Karpas-422 (cell line): ENCODE data around the gene NPIPB8. TPM values are rescaled to one million over a fixed set of nuclear protein-coding genes. Genes with fewer than 3 reads are reported as not detected.
"Not testable (repeated sequence)": the region's sequence is repeated elsewhere in the genome, so short reads cannot be mapped to it uniquely, and the experiment has no call there.

ENCODE experiments used
- DNase-seq: peaks from one replicate; pipeline ENCODE4 v3.0.0-alpha.2; 2015
- H2AFZ ChIP-seq: fragments of 200-600 bp; sonication (generic); 2 replicates; pipeline ENCODE4 v1.6.1; 2014; ENCODE audit warnings: antibody characterized with exemption, low read length, mixed read lengths
- H3K27ac ChIP-seq: fragments of 200-600 bp; sonication (generic); 2 replicates; pipeline ENCODE4 v1.5.1; 2014; ENCODE audit warnings: mild to moderate bottlenecking, low read length, moderate library complexity
- H3K27me3 ChIP-seq: fragments of 200-600 bp; sonication (generic); 2 replicates; pipeline ENCODE4 v1.6.1; 2014; ENCODE audit warnings: low read length, mixed read lengths
- H3K36me3 ChIP-seq: fragments of 200-600 bp; sonication (generic); 2 replicates; pipeline ENCODE4 v1.6.1; 2014; ENCODE audit warnings: low read length, mixed read lengths; ENCODE audit not compliant: insufficient read depth
- H3K4me1 ChIP-seq: fragments of 200-600 bp; sonication (generic); 2 replicates; pipeline ENCODE4 v1.6.1; 2014; ENCODE audit warnings: mild to moderate bottlenecking, low read length, mixed read lengths
- H3K4me2 ChIP-seq: fragments of 200-600 bp; sonication (generic); 2 replicates; pipeline ENCODE4 v1.6.1; 2014; ENCODE audit warnings: low read length, low read depth, mild to moderate bottlenecking; ENCODE audit not compliant: poor library complexity, severe bottlenecking
- H3K4me3 ChIP-seq: fragments of 200-600 bp; sonication (generic); 2 replicates; pipeline ENCODE4 v1.5.1; 2014; ENCODE audit warnings: mild to moderate bottlenecking, antibody characterized with exemption, low read length, mixed read lengths
- H3K79me2 ChIP-seq: fragments of 200-600 bp; sonication (generic); 2 replicates; pipeline ENCODE4 v1.6.1; 2014; ENCODE audit warnings: mild to moderate bottlenecking, low read length, mixed read lengths
- H3K9ac ChIP-seq: fragments of 200-600 bp; sonication (generic); 2 replicates; pipeline ENCODE4 v1.6.0; 2014; ENCODE audit warnings: low read length
- H3K9me2 ChIP-seq: fragments of 200-600 bp; sonication (generic), shearing (Covaris generic); replicated peaks from 2 replicates; pipeline ENCODE4 v1.6.0; 2014; ENCODE audit warnings: mild to moderate bottlenecking, low read length, moderate library complexity; ENCODE audit not compliant: insufficient read depth
- H3K9me3 ChIP-seq: fragments of 300-700, 200-600 bp; sonication (generic); 2 replicates; pipeline ENCODE4 v1.6.1; 2014; ENCODE audit warnings: low read length, mixed read lengths
- H4K20me1 ChIP-seq: fragments of 200-600 bp; sonication (generic); 2 replicates; pipeline ENCODE4 v1.6.1; 2014; ENCODE audit warnings: mild to moderate bottlenecking, antibody characterized with exemption, low read length, low read depth; ENCODE audit not compliant: insufficient read depth
- total RNA-seq: library from RNA; depleted of rRNA; stranded (reverse); fragments of >200 nt; shearing (Covaris generic); gene quantifications from 2 replicates; pipeline ENCODE4 v1.2.3, GENCODE V29; 2014; ENCODE audit warnings: low replicate concordance

The NPIPB8 gene
- total RNA-seq, 1 experiment from 2014 or later, result 4.5 TPM

- H3K9ac ChIP-seq, H3K27me3 ChIP-seq, H4K20me1 ChIP-seq, H3K27ac ChIP-seq, H3K9me2 ChIP-seq, H3K4me2 ChIP-seq, H2AFZ ChIP-seq, H3K79me2 ChIP-seq, H3K36me3 ChIP-seq, H3K4me3 ChIP-seq, H3K9me3 ChIP-seq, DNase-seq: not testable (repeated sequence)
- H3K4me1 ChIP-seq, result peaks cover 12% of the 10 kb centered on the region
Observed at GRCh38 chr16:28636093-28636823, 1.6 kb upstream of the NPIPB8 start.

DNA sequence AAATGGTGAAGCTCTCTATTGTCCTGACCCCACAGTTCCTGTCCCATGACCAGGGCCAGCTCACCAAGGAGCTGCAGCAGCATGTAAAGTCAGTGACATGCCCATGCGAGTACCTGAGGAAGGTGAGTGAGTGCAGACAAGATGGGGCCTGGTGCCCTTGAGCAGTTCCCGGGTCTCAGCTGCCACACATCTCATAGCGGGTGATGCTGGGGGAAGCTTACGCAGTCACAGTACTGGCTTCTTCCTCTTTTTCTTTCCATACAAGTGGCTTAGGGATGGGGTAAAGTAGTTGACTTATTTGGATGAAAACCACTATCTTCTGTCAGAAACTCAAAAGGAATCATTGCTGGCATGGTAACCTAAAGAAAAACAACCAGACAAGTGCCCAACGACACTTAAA, 494 bp downstream of the NPIPB8 start:
- H3K36me3 ChIP-seq, H3K4me3 ChIP-seq, H3K27ac ChIP-seq, H3K79me2 ChIP-seq, H4K20me1 ChIP-seq, H3K27me3 ChIP-seq, H3K4me2 ChIP-seq, H3K9ac ChIP-seq, H3K9me2 ChIP-seq, H3K9me3 ChIP-seq, DNase-seq, H2AFZ ChIP-seq: not testable (repeated sequence)
- peaks cover 12% of the 10 kb centered on the region for H3K4me1 ChIP-seq

- not testable (repeated sequence) for H4K20me1 ChIP-seq, H3K27ac ChIP-seq, H3K9me3 ChIP-seq, H3K4me2 ChIP-seq, H2AFZ ChIP-seq, H3K27me3 ChIP-seq, H3K36me3 ChIP-seq, H3K9me2 ChIP-seq, H3K79me2 ChIP-seq, H3K4me3 ChIP-seq, H3K9ac ChIP-seq, DNase-seq
- peaks cover 12% of the 10 kb centered on the region for H3K4me1 ChIP-seq
Observed at GRCh38 chr16:28639959-28640358, 2.1 kb downstream of the NPIPB8 start.

DNA sequence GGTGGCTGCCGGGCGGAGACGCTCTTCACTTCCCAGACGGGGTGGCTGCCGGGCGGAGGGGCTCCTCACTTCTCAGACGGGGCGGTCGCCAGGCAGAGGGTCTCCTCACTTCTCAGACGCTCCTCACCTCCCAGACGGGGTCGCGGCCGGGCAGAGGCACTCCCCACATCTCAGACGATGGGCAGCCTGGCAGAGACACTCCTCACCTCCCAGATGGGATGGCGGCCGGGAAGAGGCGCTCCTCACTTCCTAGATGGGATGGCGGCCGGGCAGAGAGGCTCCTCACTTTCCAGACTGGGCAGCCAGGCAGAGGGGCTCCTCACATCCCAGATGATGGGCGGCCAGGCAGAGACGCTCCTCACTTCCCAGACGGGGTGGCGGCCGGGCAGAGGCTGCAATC, 28.4 kb downstream of the NPIPB8 start:
- not testable (repeated sequence) for H3K36me3 ChIP-seq, H3K4me2 ChIP-seq, H3K79me2 ChIP-seq, H3K9me3 ChIP-seq, H3K4me3 ChIP-seq, H2AFZ ChIP-seq, H4K20me1 ChIP-seq, H3K4me1 ChIP-seq, H3K27ac ChIP-seq, DNase-seq, H3K9ac ChIP-seq, H3K27me3 ChIP-seq, H3K9me2 ChIP-seq

DNA sequence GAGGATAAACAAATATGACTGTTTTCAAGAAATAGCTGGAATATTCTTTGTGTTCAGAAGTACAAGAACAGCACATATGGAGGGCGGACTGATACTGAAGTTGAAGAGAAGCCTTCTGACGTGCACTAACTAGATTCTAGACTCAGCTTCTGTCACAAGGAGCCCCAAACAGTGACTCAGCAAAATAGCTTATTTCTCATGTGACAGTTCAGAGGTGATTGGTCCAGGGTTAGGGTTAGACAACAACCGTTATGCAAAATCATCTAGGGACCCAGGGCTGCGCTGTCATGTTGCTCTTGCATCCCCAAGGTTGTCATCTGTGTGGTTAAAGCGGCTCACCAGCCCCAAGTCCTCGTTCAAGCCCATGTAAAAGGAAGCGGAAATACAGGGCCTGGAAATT, 29.6 kb downstream of the NPIPB8 start:
- not testable (repeated sequence) for H3K27me3 ChIP-seq, H3K4me3 ChIP-seq, DNase-seq, H2AFZ ChIP-seq, H3K36me3 ChIP-seq, H3K79me2 ChIP-seq, H3K9ac ChIP-seq, H3K4me1 ChIP-seq, H3K4me2 ChIP-seq, H3K9me3 ChIP-seq, H3K27ac ChIP-seq, H4K20me1 ChIP-seq, H3K9me2 ChIP-seq

DNA sequence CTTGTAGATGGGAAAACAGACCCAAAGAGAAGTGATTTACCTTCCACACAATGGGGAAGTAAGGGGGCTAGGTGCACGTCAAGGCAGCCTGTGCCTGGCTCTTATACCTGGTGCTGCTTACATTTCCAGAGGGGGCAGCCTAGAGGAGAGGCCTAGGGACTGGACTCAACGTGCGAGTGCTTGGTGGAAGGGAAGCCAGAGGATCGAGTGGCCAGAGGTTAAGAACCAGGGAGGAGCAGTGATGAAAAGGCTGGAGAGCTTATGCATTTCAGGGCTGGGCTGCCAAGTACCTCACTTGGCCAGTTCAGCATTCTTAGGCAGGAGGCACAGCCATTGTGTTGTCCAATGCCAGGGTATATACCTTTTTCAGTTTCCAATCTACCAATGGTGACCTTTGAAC, 30.3 kb downstream of the NPIPB8 start:
- H3K9me3 ChIP-seq, H3K9ac ChIP-seq, H3K27ac ChIP-seq, H2AFZ ChIP-seq, H3K27me3 ChIP-seq, DNase-seq, H4K20me1 ChIP-seq, H3K36me3 ChIP-seq, H3K79me2 ChIP-seq, H3K9me2 ChIP-seq, H3K4me1 ChIP-seq, H3K4me2 ChIP-seq, H3K4me3 ChIP-seq: not testable (repeated sequence)

- not testable (repeated sequence) for H4K20me1 ChIP-seq, H3K9me2 ChIP-seq, H3K9me3 ChIP-seq, H3K79me2 ChIP-seq, H3K4me1 ChIP-seq, H3K9ac ChIP-seq, DNase-seq, H3K27me3 ChIP-seq, H3K4me3 ChIP-seq, H3K36me3 ChIP-seq, H3K4me2 ChIP-seq, H3K27ac ChIP-seq, H2AFZ ChIP-seq
Observed at GRCh38 chr16:28688327-28688952, 50.6 kb downstream of the NPIPB8 start.

- not testable (repeated sequence) for H2AFZ ChIP-seq, H3K27me3 ChIP-seq, H3K9ac ChIP-seq, H3K79me2 ChIP-seq, H3K27ac ChIP-seq, H3K9me3 ChIP-seq, DNase-seq, H3K4me3 ChIP-seq, H3K36me3 ChIP-seq, H4K20me1 ChIP-seq, H3K9me2 ChIP-seq, H3K4me1 ChIP-seq, H3K4me2 ChIP-seq
Observed at GRCh38 chr16:28689425-28689824, 51.6 kb downstream of the NPIPB8 start.
